Thyroid gland (tissue), 4 donors: ENCODE measurements around the gene SLC6A9. TPM values are rescaled to one million over a fixed set of nuclear protein-coding genes. Genes with fewer than 3 reads are reported as not detected.

Experiments used
- DNase-seq, 2 donors: peaks; one replicate each; pipeline ENCODE4 v3.0.0-alpha.2; 2019
- H3K27ac ChIP-seq, 3 donors: fragments of 200-600 bp; sonication (generic); 1 replicate in 2 of 3; 2 replicates in 1 of 3; pipeline ENCODE4 v1.5.1; 2016 to 2019; ENCODE audit warnings: mild to moderate bottlenecking in 1 of 3, moderate library complexity in 1 of 3
- H3K27me3 ChIP-seq: fragments of 200-600 bp; sonication (generic); one replicate; pipeline ENCODE4 v1.5.1; 2019
- H3K36me3 ChIP-seq, 2 donors: fragments of 200-600 bp; sonication (generic); one replicate each; pipeline ENCODE4 v1.5.1; 2016 to 2019
- H3K4me1 ChIP-seq, 2 donors: fragments of 200-600 bp; sonication (generic); one replicate each; pipeline ENCODE4 v1.5.1; 2017 to 2019
- H3K4me3 ChIP-seq, 3 donors: fragments of 200-600 bp; sonication (generic); replicated peaks in 1 of 3; 1 replicate in 2 of 3; 2 replicates in 1 of 3; pipeline ENCODE4 v1.5.1; 2016; ENCODE audit warnings: mild to moderate bottlenecking in 1 of 3
- H3K9me3 ChIP-seq: fragments of 200-600 bp; sonication (generic); one replicate; pipeline ENCODE4 v1.5.1; 2017
- POLR2A ChIP-seq, 2 donors: fragments of 450-650 bp; IDR thresholded peaks; one replicate each; pipeline ENCODE4 v1.6.1; 2017; ENCODE audit warnings: antibody characterized with exemption in 2 of 2, mild to moderate bottlenecking in 2 of 2, moderate library complexity in 1 of 2
- WGBS, 2 donors: methylation state at CpG; one replicate each; pipeline ENCODE4 v1.1.5; 2017; 5-methylcytosine and 5-hydroxymethylcytosine counted together
- intact Hi-C: fragments of 100-400 bp; cut with DNase I; formaldehyde crosslinking; loops from one replicate; pipeline ENCODE4 v1.15.1; 2023
- total RNA-seq, 4 donors: library from RNA; depleted of rRNA; stranded (reverse); fragments of >200 nt; gene quantifications; one replicate each; pipeline ENCODE4 v1.2.3, GENCODE V29; 2016
- TF ChIP-seq, protein P1 (sequence below), 6 experiments: fragments of 200-600 bp in 3 of 6; fragments of 450-650 bp in 3 of 6; sonication (generic) in 3 of 6; IDR thresholded peaks; one replicate each; pipeline ENCODE4 v1.5.1; 2016 to 2019; ENCODE audit warnings: antibody characterized with exemption in 6 of 6, mild to moderate bottlenecking in 2 of 6, inconsistent platforms in 1 of 6, moderate library complexity in 1 of 6

Gene SLC6A9
- total RNA-seq, 4 donors from 2014 or later, result 7.2 to 11.3 (median 7.6) TPM

DNA sequence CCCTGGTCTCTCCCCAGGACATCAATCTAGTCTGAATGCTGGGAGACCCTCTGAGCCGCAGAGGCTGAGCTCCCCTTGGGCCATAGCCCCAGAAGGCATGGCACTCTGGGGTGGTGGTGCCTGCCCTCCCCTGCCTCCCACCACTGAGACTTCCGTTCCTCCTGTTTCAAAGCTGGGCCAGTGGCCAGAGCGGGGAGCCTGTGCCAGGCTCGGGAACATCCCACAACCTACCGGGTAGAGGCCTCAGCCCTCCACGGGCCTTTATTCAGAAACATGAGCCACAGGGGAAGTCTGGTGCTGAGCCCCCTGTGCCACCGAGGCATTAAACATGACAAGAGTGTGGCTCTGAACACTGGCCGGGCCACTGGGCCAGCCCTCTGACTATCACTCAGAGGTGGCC is 31.8 kb downstream of the SLC6A9 start:
- DNase-seq, result no peak
- Histone ChIP-seq H3K27ac (no peak overlapping the region), H3K4me3 (no peak overlapping the region), H3K9me3 (no peaks in the 10 kb centered on the region), H3K36me3 (no peaks in the 10 kb centered on the region), H3K27me3 (no peaks in the 10 kb centered on the region), H3K4me1 (no peaks in the 10 kb centered on the region)
- TF ChIP-seq, protein P1, sequence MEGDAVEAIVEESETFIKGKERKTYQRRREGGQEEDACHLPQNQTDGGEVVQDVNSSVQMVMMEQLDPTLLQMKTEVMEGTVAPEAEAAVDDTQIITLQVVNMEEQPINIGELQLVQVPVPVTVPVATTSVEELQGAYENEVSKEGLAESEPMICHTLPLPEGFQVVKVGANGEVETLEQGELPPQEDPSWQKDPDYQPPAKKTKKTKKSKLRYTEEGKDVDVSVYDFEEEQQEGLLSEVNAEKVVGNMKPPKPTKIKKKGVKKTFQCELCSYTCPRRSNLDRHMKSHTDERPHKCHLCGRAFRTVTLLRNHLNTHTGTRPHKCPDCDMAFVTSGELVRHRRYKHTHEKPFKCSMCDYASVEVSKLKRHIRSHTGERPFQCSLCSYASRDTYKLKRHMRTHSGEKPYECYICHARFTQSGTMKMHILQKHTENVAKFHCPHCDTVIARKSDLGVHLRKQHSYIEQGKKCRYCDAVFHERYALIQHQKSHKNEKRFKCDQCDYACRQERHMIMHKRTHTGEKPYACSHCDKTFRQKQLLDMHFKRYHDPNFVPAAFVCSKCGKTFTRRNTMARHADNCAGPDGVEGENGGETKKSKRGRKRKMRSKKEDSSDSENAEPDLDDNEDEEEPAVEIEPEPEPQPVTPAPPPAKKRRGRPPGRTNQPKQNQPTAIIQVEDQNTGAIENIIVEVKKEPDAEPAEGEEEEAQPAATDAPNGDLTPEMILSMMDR (IDR thresholded peaks at IDR 0.05), result no peak
- no peak for TF ChIP-seq POLR2A (IDR thresholded peaks at IDR 0.05)
- intact Hi-C loops, result loop anchor here (5.0 kb wide), 1 partner anchor 33 kb away; the partner anchor contains the start of gene SLC6A9
- 90 to 94% methylated on average over 7 to 8 of the region's 8 CpGs for WGBS, 2 donors

DNA sequence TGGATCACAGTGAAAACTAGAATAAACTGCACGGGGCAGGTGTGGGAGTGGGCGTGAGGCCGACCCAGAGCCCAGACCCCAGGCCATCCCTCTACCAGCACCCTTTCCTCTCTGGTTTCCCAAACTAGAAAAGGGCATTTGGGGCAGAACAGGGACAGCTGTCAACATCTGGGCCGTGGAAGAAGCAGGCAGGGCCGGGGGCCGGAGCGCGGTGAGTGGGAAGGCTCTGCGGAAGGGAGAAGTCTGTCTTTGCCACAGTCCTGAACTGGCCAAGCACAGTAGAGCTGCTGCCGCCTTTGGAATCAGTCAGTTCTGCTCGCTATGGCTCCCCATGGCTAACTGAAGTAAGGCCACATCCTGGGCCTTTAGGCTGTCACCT is 33.3 kb downstream of the SLC6A9 start:
- no peaks in the 10 kb centered on the region for H3K36me3 ChIP-seq
- TF ChIP-seq, protein P1 (IDR thresholded peaks at IDR 0.05), result no peak
- no peak for TF ChIP-seq POLR2A (IDR thresholded peaks at IDR 0.05)
- intact Hi-C loops, result loop anchor here (5.0 kb wide), 1 partner anchor 34 kb away; the partner anchor contains the start of gene SLC6A9
- H3K4me3 ChIP-seq, result no peak overlapping the region
- H3K4me1 ChIP-seq, result no peaks in the 10 kb centered on the region
- H3K27me3 ChIP-seq, result no peaks in the 10 kb centered on the region
- 91% methylated on average over 11 of the region's 11 CpGs for WGBS, 2 donors
- DNase-seq, result no peak
- H3K27ac ChIP-seq, result no peak overlapping the region
- H3K9me3 ChIP-seq, result no peaks in the 10 kb centered on the region

DNA sequence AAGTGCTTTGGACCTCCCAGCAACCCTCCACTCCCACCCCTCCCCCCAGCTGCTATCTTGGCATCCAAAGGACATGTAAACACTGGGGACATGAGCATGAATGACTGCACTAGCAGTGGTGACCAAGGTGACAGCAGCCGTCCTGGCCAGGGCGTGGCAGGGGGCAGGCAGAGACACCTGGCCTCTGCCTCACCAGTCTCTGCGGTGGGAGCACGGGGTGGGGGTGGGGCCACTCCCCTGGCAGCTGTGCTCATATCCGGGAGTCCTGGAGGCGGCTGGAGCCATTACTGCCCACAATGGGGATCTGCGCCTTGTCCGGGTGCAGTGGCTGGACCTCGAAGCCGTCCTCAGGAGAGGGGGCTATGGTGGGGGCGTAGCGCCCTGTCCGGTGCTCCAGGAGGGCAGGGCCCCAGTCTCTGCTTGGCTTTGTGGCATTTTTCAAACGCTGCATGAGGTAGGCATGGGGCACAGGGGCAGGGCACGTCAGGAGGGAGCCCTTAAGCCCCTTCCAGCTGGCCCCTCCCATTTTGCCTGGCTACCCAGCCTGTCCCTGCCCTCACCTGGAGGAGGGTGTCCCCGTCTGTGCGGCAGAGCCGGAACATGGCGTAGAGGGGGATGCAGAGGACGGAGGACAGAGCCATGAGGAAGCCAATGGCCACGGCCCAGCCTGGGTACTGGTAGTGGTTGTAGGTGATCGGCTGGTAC is 33.8 kb downstream of the SLC6A9 start:
- no peak overlapping the region for H3K27ac ChIP-seq
- no peaks in the 10 kb centered on the region for H3K9me3 ChIP-seq
- intact Hi-C loops, result loop anchor here (5.0 kb wide), 1 partner anchor 35 kb away; the partner anchor contains the start of gene SLC6A9
- H3K36me3 ChIP-seq, result no peaks in the 10 kb centered on the region
- no peaks in the 10 kb centered on the region for H3K27me3 ChIP-seq
- no peak for DNase-seq
- H3K4me1 ChIP-seq, result peaks cover 3% of the 10 kb centered on the region in 2 donors
- WGBS, 2 donors, result 80 to 87% methylated on average over 10 to 22 of the region's 22 CpGs
- no peak overlapping the region for H3K4me3 ChIP-seq
- TF ChIP-seq, protein P1 (IDR thresholded peaks at IDR 0.05), result no peak
- no peak for TF ChIP-seq POLR2A (IDR thresholded peaks at IDR 0.05)

DNA sequence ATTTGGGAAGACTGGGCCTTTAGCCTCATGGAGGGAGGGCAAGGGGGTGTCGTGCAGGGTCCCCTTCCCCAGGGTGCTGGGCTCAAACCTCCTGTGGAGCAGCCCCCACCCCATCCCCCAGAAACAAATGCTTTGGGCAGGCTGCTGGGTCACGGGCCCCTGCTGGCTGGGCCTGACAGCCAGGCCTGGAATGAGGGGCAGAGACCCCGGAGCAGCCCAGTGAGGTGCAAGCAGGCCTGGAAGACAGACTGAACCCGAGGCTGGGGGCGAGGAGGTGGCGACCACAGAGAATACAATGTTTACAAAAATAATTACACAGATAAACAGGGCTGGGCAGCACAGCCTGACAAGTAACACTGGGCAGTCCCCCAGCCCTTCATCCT is 34.5 kb downstream of the SLC6A9 start:
- 73 to 91% methylated on average over 5 to 6 of the region's 6 CpGs for WGBS, 2 donors
- Histone ChIP-seq H3K4me3 (no peak overlapping the region), H3K9me3 (no peaks in the 10 kb centered on the region), H3K27me3 (no peaks in the 10 kb centered on the region), H3K36me3 (no peaks in the 10 kb centered on the region), H3K4me1 (peaks cover 8 to 9% of the 10 kb centered on the region in 2 donors), H3K27ac (no peak overlapping the region)
- no peak for TF ChIP-seq POLR2A (IDR thresholded peaks at IDR 0.05)
- TF ChIP-seq, protein P1 (IDR thresholded peaks at IDR 0.05), result no peak
- no peak for DNase-seq
- intact Hi-C loops, result loop anchor here (5.0 kb wide), 1 partner anchor 36 kb away; the partner anchor contains the start of gene SLC6A9

DNA sequence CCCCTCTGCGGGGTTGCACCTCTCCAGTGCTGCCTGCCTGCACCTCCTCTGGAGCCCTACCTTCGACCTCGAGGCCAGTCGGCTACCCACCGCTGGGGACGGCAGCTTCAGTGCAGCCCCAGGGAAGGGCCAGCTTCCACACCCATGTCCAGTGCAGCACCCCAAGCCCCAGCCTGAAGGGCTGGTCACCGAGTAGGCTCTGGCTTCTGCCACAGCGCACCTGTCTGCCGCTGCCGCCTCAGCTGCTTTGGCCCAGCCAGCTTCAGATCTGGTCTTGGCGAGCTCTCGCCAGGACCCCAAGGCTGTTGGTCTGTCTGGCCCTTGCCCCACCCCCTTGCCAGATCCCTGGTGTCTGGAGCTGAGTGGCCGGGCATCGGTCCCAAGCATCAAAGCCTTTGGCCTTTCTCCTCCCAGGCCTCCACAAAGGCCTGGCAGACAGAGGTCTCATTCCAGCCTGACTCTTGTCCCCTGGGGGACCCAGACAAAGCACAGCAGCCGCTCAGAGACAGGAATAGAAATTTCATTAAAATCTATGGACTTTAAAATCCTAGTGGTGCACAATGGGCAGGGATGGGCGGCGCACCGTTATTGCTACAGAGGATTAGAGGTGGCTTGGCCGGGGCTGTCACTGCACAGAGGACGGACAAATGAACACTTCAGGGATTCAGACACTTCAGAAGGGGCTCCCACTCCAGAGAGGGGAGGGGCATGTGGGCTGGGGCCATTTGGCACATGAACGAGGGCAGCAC is 35.1 kb downstream of the SLC6A9 start:
- intact Hi-C loops, result loop anchor here (5.0 kb wide), 1 partner anchor 36 kb away; the partner anchor contains the start of gene SLC6A9
- H3K27ac ChIP-seq, result no peak overlapping the region
- no peak for TF ChIP-seq POLR2A (IDR thresholded peaks at IDR 0.05)

More for the DNA sequence above, 35.1 kb downstream of the SLC6A9 start:
- Histone ChIP-seq H3K4me1 (peaks cover 9% of the 10 kb centered on the region in 2 donors), H3K27me3 (no peaks in the 10 kb centered on the region), H3K4me3 (no peak overlapping the region), H3K9me3 (no peaks in the 10 kb centered on the region), H3K36me3 (no peaks in the 10 kb centered on the region)
- no peak for DNase-seq
- 79 to 85% methylated on average over 15 to 21 of the region's 21 CpGs for WGBS, 2 donors
